Measurements from ENCODE around the gene R3HDM1. TPM values are rescaled to one million over a fixed set of nuclear protein-coding genes. Genes with fewer than 3 reads are reported as not detected.

Gene R3HDM1
- polyA plus RNA-seq, 1 donor from 2014 or later: 30.3 TPM

- H3K9me3 ChIP-seq (ENCODE audit: low read length): no peaks in the 10 kb centered on the region
- H3K27ac ChIP-seq (ENCODE audit: low read length): no peak overlapping the region
- peaks cover 10% of the 10 kb centered on the region for H3K79me2 ChIP-seq (replicated peaks; ENCODE audit: insufficient read depth, low read length)
- H3K4me3 ChIP-seq (ENCODE audit: low read length): no peak overlapping the region
- H3K4me2 ChIP-seq (ENCODE audit: low read length): no peak overlapping the region
- H2AFZ ChIP-seq (ENCODE audit: low read depth, low read length): no peak overlapping the region
- TF ChIP-seq REST (IDR thresholded peaks at IDR 0.05; ENCODE audit: borderline replicate concordance) (no peak), RAD21 (conservative IDR thresholded peaks at IDR 0.05) (no peak), EP300 (conservative IDR thresholded peaks at IDR 0.05; ENCODE audit: poor library complexity, severe bottlenecking) (no peak), EZH2 (IDR thresholded peaks at IDR 0.05; ENCODE audit: borderline replicate concordance, insufficient read depth, low read length, poor library complexity, severe bottlenecking) (no peak), TAF1 (IDR thresholded peaks at IDR 0.05; ENCODE audit: low read depth) (no peak), MXI1 (conservative IDR thresholded peaks at IDR 0.05; ENCODE audit: poor library complexity, severe bottlenecking) (no peak), POLR2AphosphoS5 (IDR thresholded peaks at IDR 0.05) (no peak), CTCF (IDR thresholded peaks at IDR 0.05; ENCODE audit: poor library complexity, severe bottlenecking) (no peak), SMC3 (conservative IDR thresholded peaks at IDR 0.05; ENCODE audit: poor library complexity) (no peak)
- no peaks in the 10 kb centered on the region for H3K27me3 ChIP-seq (ENCODE audit: insufficient read depth, low read depth, low read length)
- no peaks in the 10 kb centered on the region for H4K20me1 ChIP-seq (ENCODE audit: insufficient read depth)
- no peaks in the 10 kb centered on the region for H3F3A ChIP-seq (ENCODE audit: insufficient read depth, low read length, poor library complexity, severe bottlenecking)
- H3K9ac ChIP-seq (ENCODE audit: low read length): no peak overlapping the region
- H3K9me2 ChIP-seq (ENCODE audit: insufficient read depth, low read length): no peaks in the 10 kb centered on the region
- H3K36me3 ChIP-seq (ENCODE audit: insufficient read depth, low read length): peaks cover 13% of the 10 kb centered on the region
Measured at GRCh38 chr2:135768863-135769262, 237.6 kb downstream of the R3HDM1 start.

GRCh38 chr2:135773319-135773718 is 242.0 kb downstream of the R3HDM1 start:
- H3K36me3 ChIP-seq (ENCODE audit: insufficient read depth, low read length): peaks cover 16% of the 10 kb centered on the region
- no peaks in the 10 kb centered on the region for H3K9me2 ChIP-seq (ENCODE audit: insufficient read depth, low read length)
- H3K9me3 ChIP-seq (ENCODE audit: low read length): no peaks in the 10 kb centered on the region
- TF ChIP-seq MXI1 (conservative IDR thresholded peaks at IDR 0.05; ENCODE audit: poor library complexity, severe bottlenecking) (no peak), EP300 (conservative IDR thresholded peaks at IDR 0.05; ENCODE audit: poor library complexity, severe bottlenecking) (no peak), SMC3 (conservative IDR thresholded peaks at IDR 0.05; ENCODE audit: poor library complexity) (no peak), CTCF (IDR thresholded peaks at IDR 0.05; ENCODE audit: poor library complexity, severe bottlenecking) (no peak), EZH2 (IDR thresholded peaks at IDR 0.05; ENCODE audit: borderline replicate concordance, insufficient read depth, low read length, poor library complexity, severe bottlenecking) (no peak), POLR2AphosphoS5 (IDR thresholded peaks at IDR 0.05) (no peak), TAF1 (IDR thresholded peaks at IDR 0.05; ENCODE audit: low read depth) (no peak), RAD21 (conservative IDR thresholded peaks at IDR 0.05) (no peak), REST (IDR thresholded peaks at IDR 0.05; ENCODE audit: borderline replicate concordance) (no peak)
- no peak overlapping the region for H2AFZ ChIP-seq (ENCODE audit: low read depth, low read length)
- no peaks in the 10 kb centered on the region for H3K27me3 ChIP-seq (ENCODE audit: insufficient read depth, low read depth, low read length)
- no peaks in the 10 kb centered on the region for H3F3A ChIP-seq (ENCODE audit: insufficient read depth, low read length, poor library complexity, severe bottlenecking)
- H3K27ac ChIP-seq (ENCODE audit: low read length): no peak overlapping the region
- no peak overlapping the region for H3K9ac ChIP-seq (ENCODE audit: low read length)
- H3K79me2 ChIP-seq (replicated peaks; ENCODE audit: insufficient read depth, low read length): peaks cover 7% of the 10 kb centered on the region
- no peak overlapping the region for H3K4me2 ChIP-seq (ENCODE audit: low read length)
- no peak overlapping the region for H3K4me3 ChIP-seq (ENCODE audit: low read length)
- no peaks in the 10 kb centered on the region for H4K20me1 ChIP-seq (ENCODE audit: insufficient read depth)
